Measurements from ENCODE around the gene CNTN5. TPM values are rescaled to one million over a fixed set of nuclear protein-coding genes. Genes with fewer than 3 reads are reported as not detected.

The CNTN5 gene
- total and polyA plus RNA-seq, 2 donors (not counting 1 experiment from before 2014, with no cell fraction given): not detected

DNA sequence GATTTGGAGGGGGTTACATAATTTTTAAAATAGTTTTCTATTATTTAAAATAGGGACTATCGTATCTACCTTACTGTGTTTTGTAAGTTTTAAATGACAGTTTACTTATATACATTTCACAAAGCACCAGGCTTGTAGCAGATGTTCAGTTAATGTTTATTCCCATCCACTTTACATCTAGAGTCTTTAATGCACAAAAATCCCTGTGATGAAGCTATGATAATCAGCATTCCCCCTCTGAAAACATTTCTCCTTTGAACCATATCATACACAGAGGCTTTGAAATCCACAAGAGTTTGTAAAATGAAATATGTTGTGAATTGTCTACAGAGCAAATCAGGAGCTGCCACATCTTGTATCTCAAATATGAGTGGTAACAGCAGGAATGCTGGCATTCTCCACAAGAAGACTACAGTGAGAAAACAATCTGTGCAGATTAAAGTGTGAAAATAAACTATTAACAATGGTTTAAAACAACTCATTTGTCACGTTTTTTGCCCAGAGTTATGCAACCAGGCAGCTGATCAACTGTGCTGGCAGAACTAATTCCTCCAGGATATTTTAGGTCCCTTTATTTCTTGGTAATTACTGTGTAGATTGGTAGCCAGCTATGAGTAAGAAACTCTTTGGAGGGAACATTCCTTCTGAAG is 967.2 kb downstream of the CNTN5 start:
- H3K4me3 ChIP-seq (ENCODE audit: control extremely low read depth in 1 of 5, extremely low read depth in 1 of 5, insufficient read depth in 1 of 5, low read depth in 2 of 5, low read length in 4 of 5): no peak overlapping the region
- peaks cover 0 to 4% (median 0%) of the 10 kb centered on the region in 3 donors for H3K9me3 ChIP-seq (ENCODE audit: control extremely low read depth in 1 of 3, control insufficient read depth in 2 of 3, insufficient read depth in 1 of 3, low read length in 2 of 3)
- no peak overlapping the region for H2AFZ ChIP-seq (ENCODE audit: insufficient read depth, low read depth, low read length, poor library complexity, severe bottlenecking)
- no peaks in the 10 kb centered on the region for H3K36me3 ChIP-seq (replicated peaks in 1 of 2; ENCODE audit: control extremely low read depth in 1 of 2, control insufficient read depth in 1 of 2, extremely low read depth in 1 of 2, insufficient read depth in 2 of 2, low read length in 1 of 2)
- no peaks in the 10 kb centered on the region for H3K79me2 ChIP-seq (ENCODE audit: control insufficient read depth, insufficient read depth, low read length)
- ChIA-PET CTCF (no interaction called here), POLR2A (no interaction called here)
- no CpG with 5 or more reads among the region's 2 CpGs for WGBS (ENCODE audit: insufficient coverage)
- H3K4me2 ChIP-seq (replicated peaks; ENCODE audit: low read depth, low read length, poor library complexity, severe bottlenecking): no peak overlapping the region
- no peak for DNase-seq
- Mint-ChIP-seq H3K27ac (no peak overlapping the region), H3K9me3 (ENCODE audit: insufficient read depth) (peaks cover 5% of the 10 kb centered on the region), H3K27me3 (no peaks in the 10 kb centered on the region), H3K4me3 (no peak overlapping the region), H3K4me1 (no peaks in the 10 kb centered on the region)
- intact Hi-C loops (cut with micrococcal nuclease): no loop called here
- H4K20me1 ChIP-seq (ENCODE audit: control insufficient read depth, insufficient read depth, low read length, poor library complexity, severe bottlenecking): no peaks in the 10 kb centered on the region
- TF ChIP-seq EZH2 (IDR thresholded peaks at IDR 0.05; ENCODE audit: borderline replicate concordance, insufficient read depth, low read depth, low read length, poor library complexity, severe bottlenecking): no peak
- TF ChIP-seq, protein P1, sequence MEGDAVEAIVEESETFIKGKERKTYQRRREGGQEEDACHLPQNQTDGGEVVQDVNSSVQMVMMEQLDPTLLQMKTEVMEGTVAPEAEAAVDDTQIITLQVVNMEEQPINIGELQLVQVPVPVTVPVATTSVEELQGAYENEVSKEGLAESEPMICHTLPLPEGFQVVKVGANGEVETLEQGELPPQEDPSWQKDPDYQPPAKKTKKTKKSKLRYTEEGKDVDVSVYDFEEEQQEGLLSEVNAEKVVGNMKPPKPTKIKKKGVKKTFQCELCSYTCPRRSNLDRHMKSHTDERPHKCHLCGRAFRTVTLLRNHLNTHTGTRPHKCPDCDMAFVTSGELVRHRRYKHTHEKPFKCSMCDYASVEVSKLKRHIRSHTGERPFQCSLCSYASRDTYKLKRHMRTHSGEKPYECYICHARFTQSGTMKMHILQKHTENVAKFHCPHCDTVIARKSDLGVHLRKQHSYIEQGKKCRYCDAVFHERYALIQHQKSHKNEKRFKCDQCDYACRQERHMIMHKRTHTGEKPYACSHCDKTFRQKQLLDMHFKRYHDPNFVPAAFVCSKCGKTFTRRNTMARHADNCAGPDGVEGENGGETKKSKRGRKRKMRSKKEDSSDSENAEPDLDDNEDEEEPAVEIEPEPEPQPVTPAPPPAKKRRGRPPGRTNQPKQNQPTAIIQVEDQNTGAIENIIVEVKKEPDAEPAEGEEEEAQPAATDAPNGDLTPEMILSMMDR (IDR thresholded peaks at IDR 0.05): no peak
- H3K9ac ChIP-seq (ENCODE audit: low read length): no peak overlapping the region
- H3K27me3 ChIP-seq (replicated peaks in 1 of 4; ENCODE audit: control extremely low read depth in 1 of 4, control insufficient read depth in 3 of 4, insufficient read depth in 4 of 4, low read length in 3 of 4): no peaks in the 10 kb centered on the region
- no peak for ATAC-seq (ENCODE audit: low read depth)
- no peak overlapping the region for H3K27ac ChIP-seq (ENCODE audit: low read length in 2 of 2)
- no peaks in the 10 kb centered on the region for H3K4me1 ChIP-seq (ENCODE audit: control insufficient read depth in 2 of 2, insufficient read depth in 2 of 2, low read length in 2 of 2)

DNA sequence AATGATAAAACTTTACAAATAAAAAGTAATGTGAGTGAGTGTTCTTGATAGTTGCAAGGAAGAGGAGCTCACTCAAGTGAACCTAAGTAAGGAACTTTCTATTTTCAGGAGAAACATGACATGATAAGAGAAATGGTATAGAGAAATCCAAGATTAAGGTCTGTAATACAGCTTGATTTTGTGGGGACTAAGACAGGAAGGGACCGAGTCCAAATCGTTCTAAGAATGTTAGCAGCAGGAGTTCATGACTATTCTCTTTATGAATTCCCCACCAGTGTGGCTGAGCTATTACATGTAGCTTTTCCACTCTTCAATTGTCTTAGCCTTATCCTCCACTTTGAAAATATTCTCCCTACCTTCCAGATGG is 967.7 kb downstream of the CNTN5 start:
- no peak overlapping the region for H3K4me2 ChIP-seq (replicated peaks; ENCODE audit: low read depth, low read length, poor library complexity, severe bottlenecking)
- H3K27me3 ChIP-seq (replicated peaks in 1 of 4; ENCODE audit: control extremely low read depth in 1 of 4, control insufficient read depth in 3 of 4, insufficient read depth in 4 of 4, low read length in 3 of 4): no peaks in the 10 kb centered on the region
- intact Hi-C loops (cut with micrococcal nuclease): no loop called here
- Mint-ChIP-seq H3K27me3 (no peaks in the 10 kb centered on the region), H3K4me3 (no peak overlapping the region), H3K27ac (no peak overlapping the region), H3K9me3 (ENCODE audit: insufficient read depth) (peaks cover 5% of the 10 kb centered on the region), H3K4me1 (no peaks in the 10 kb centered on the region)
- no CpG with 5 or more reads among the region's 2 CpGs for WGBS (ENCODE audit: insufficient coverage)
- CTCF ChIA-PET: no interaction called here
- DNase-seq: no peak
- H3K4me1 ChIP-seq (ENCODE audit: control insufficient read depth in 2 of 2, insufficient read depth in 2 of 2, low read length in 2 of 2): no peaks in the 10 kb centered on the region
- ATAC-seq (ENCODE audit: low read depth): no peak
- H3K27ac ChIP-seq (ENCODE audit: low read length in 2 of 2): no peak overlapping the region
- H3K9ac ChIP-seq (ENCODE audit: low read length): no peak overlapping the region
- TF ChIP-seq EZH2 (IDR thresholded peaks at IDR 0.05; ENCODE audit: borderline replicate concordance, insufficient read depth, low read depth, low read length, poor library complexity, severe bottlenecking): no peak
- TF ChIP-seq, protein P1 (IDR thresholded peaks at IDR 0.05): no peak
- POLR2A ChIA-PET: no interaction called here
- no peaks in the 10 kb centered on the region for H3K36me3 ChIP-seq (replicated peaks in 1 of 2; ENCODE audit: control extremely low read depth in 1 of 2, control insufficient read depth in 1 of 2, extremely low read depth in 1 of 2, insufficient read depth in 2 of 2, low read length in 1 of 2)
- H3K4me3 ChIP-seq (ENCODE audit: control extremely low read depth in 1 of 5, extremely low read depth in 1 of 5, insufficient read depth in 1 of 5, low read depth in 2 of 5, low read length in 4 of 5): no peak overlapping the region
- H2AFZ ChIP-seq (ENCODE audit: insufficient read depth, low read depth, low read length, poor library complexity, severe bottlenecking): no peak overlapping the region
- peaks cover 0 to 4% (median 0%) of the 10 kb centered on the region in 3 donors for H3K9me3 ChIP-seq (ENCODE audit: control extremely low read depth in 1 of 3, control insufficient read depth in 2 of 3, insufficient read depth in 1 of 3, low read length in 2 of 3)
- no peaks in the 10 kb centered on the region for H4K20me1 ChIP-seq (ENCODE audit: control insufficient read depth, insufficient read depth, low read length, poor library complexity, severe bottlenecking)
- H3K79me2 ChIP-seq (ENCODE audit: control insufficient read depth, insufficient read depth, low read length): no peaks in the 10 kb centered on the region

Data from B cell (primary cell).